Mucosa of descending colon (tissue), 3 donors: Measurements from ENCODE around the gene GRM1. TPM values are rescaled to one million over a fixed set of nuclear protein-coding genes. Genes with fewer than 3 reads are reported as not detected.

Experiments used
- ATAC-seq: fragments of 200-7000 bp; cut with Tn5 transposase; one replicate; pipeline ENCODE4 v1.9.1; 2020; ENCODE audit warnings: mild to moderate bottlenecking, moderate library complexity
- DNase-seq, 3 donors: peaks; one replicate each; pipeline ENCODE4 v3.0.0-alpha.2; 2020
- H3K36me3 ChIP-seq: fragments of 200-600 bp; one replicate; pipeline ENCODE4 v1.8.0; 2021; ENCODE audit warnings: low read depth, mild to moderate bottlenecking
- H3K4me1 ChIP-seq: fragments of 200-600 bp; one replicate; pipeline ENCODE4 v1.8.0; 2021; ENCODE audit warnings: low read depth, mild to moderate bottlenecking
- H3K4me3 ChIP-seq: fragments of 200-600 bp; one replicate; pipeline ENCODE4 v1.8.0; 2021; ENCODE audit warnings: mild to moderate bottlenecking
- H3K9me3 ChIP-seq: fragments of 200-600 bp; one replicate; pipeline ENCODE4 v1.8.0; 2021; ENCODE audit warnings: mild to moderate bottlenecking
- CTCF ChIP-seq: fragments of 200-600 bp; IDR thresholded peaks from one replicate; pipeline ENCODE4 v1.8.0; 2022; ENCODE audit warnings: antibody characterized with exemption, mild to moderate bottlenecking
- intact Hi-C, 2 donors: fragments of 100-400 bp; cut with DNase I in 1 of 2; cut with micrococcal nuclease in 1 of 2; formaldehyde crosslinking; loops; one replicate each; pipeline versions ENCODE4 v1.11.0 to v1.11.1; 2022; cut with DNase I, micrococcal nuclease
- total RNA-seq, 3 donors: library from RNA; stranded (reverse); fragmentation: NEBNext Ultra II Directional in 2 of 3; extraction: Animal tissue kit (Norgen Biotek cat#: 25700) in 2 of 3; gene quantifications; one replicate each; pipeline versions ENCODE4 v1.2.1 to v1.2.4, GENCODE V29; 2021 to 2023
- donor health status: DM: no; HTN: no; CAD: no; lungs with moderate emphysema.
- donor health status: DM: no; HTN: no; CAD: no.
- donor health status: DM: no; HTN: yes; CAD: no.

GRM1 gene
- total RNA-seq, 3 donors from 2014 or later: 0.13 TPM; not detected in 2

GRCh38 chr6:146408583-146408982, 379.7 kb downstream of the GRM1 start:
- H3K36me3 ChIP-seq: no peaks in the 10 kb centered on the region
- no peak for TF ChIP-seq CTCF
- H3K4me3 ChIP-seq: no peak overlapping the region
- intact Hi-C loops: no loop called here
- ATAC-seq: no peak
- no peaks in the 10 kb centered on the region for H3K4me1 ChIP-seq
- DNase-seq: no peak
- no peaks in the 10 kb centered on the region for H3K9me3 ChIP-seq

- no peak overlapping the region for H3K4me3 ChIP-seq
- no peaks in the 10 kb centered on the region for H3K4me1 ChIP-seq
- TF ChIP-seq CTCF: no peak
- intact Hi-C loops: no loop called here
- H3K9me3 ChIP-seq: no peaks in the 10 kb centered on the region
- no peak for ATAC-seq
- DNase-seq: no peak
- H3K36me3 ChIP-seq: no peaks in the 10 kb centered on the region
These were observed 382.2 kb downstream of the GRM1 start for GRCh38 chr6:146410851-146411595.

- Histone ChIP-seq H3K4me3 (no peak overlapping the region), H3K4me1 (no peaks in the 10 kb centered on the region), H3K9me3 (no peaks in the 10 kb centered on the region), H3K36me3 (no peaks in the 10 kb centered on the region)
- TF ChIP-seq CTCF: no peak
- intact Hi-C loops: no loop called here
- ATAC-seq (no peak), DNase-seq (no peak)
These were observed 390.7 kb downstream of the GRM1 start for GRCh38 chr6:146419576-146419975.

GRCh38 chr6:146420255-146420654, 391.4 kb downstream of the GRM1 start:
- intact Hi-C loops: no loop called here
- no peak for DNase-seq
- no peak for TF ChIP-seq CTCF
- Histone ChIP-seq H3K4me3 (no peak overlapping the region), H3K9me3 (no peaks in the 10 kb centered on the region), H3K4me1 (no peaks in the 10 kb centered on the region), H3K36me3 (no peaks in the 10 kb centered on the region)
- ATAC-seq: no peak

GRCh38 chr6:146422789-146423375, 394.0 kb downstream of the GRM1 start:
- ATAC-seq: no peak
- intact Hi-C loops: no loop called here

More at GRCh38 chr6:146422789-146423375, 394.0 kb downstream of the GRM1 start:
- H3K4me3 ChIP-seq: no peak overlapping the region
- no peaks in the 10 kb centered on the region for H3K9me3 ChIP-seq
- TF ChIP-seq CTCF: no peak
- H3K36me3 ChIP-seq: no peaks in the 10 kb centered on the region
- DNase-seq: no peak
- no peaks in the 10 kb centered on the region for H3K4me1 ChIP-seq
